GM18907 (cell line): ENCODE data around the gene MAD2L1BP.
"Not testable (repeated sequence)": the region's sequence is repeated elsewhere in the genome, so short reads cannot be mapped to it uniquely, and the experiment has no call there.

Source experiments
- ATAC-seq: cut with Tn5 transposase; IDR thresholded peaks from one replicate; pipeline ENCODE4 v1.9.1; 2021; ENCODE audit warnings: mild to moderate bottlenecking, moderate library complexity; ENCODE audit not compliant: unreplicated experiment

MAD2L1BP gene

GRCh38 chr6:43625393-43625992 is 10.1 kb upstream of the MAD2L1BP start:
- ATAC-seq, result no peak

GRCh38 chr6:43627008-43627825 is 8.4 kb upstream of the MAD2L1BP start:
- no peak for ATAC-seq

- ATAC-seq, result peak; percentile 25
These were observed 7.1 kb upstream of the MAD2L1BP start for GRCh38 chr6:43628393-43629103.

GRCh38 chr6:43629104-43629504 is 6.5 kb upstream of the MAD2L1BP start, which contains the start of gene GTPBP2:
GTPBP2 (minus strand) TSS chr6:43629264; CDS start chr6:43629162, 102 bp downstream.
- peak; percentile 86 for ATAC-seq

- peak; percentile 67 for ATAC-seq
These were observed 5.9 kb upstream of the MAD2L1BP start for GRCh38 chr6:43629505-43630300.

- no peak for ATAC-seq
These were observed 4.5 kb upstream of the MAD2L1BP start for GRCh38 chr6:43630980-43631619.

GRCh38 chr6:43633002-43633401 is 2.6 kb upstream of the MAD2L1BP start:
- ATAC-seq, result not testable (repeated sequence)

GRCh38 chr6:43634702-43635303 is 837 bp upstream of the MAD2L1BP start:
- no peak for ATAC-seq

GRCh38 chr6:43636308-43636659 is 644 bp downstream of the MAD2L1BP start:
- peak; percentile 18 for ATAC-seq

- ATAC-seq, result no peak
These were observed 4.6 kb downstream of the MAD2L1BP start for GRCh38 chr6:43639984-43640800.

GRCh38 chr6:43644940-43645612 is 9.4 kb downstream of the MAD2L1BP start, which contains the start of gene RSPH9:
RSPH9 (plus strand) TSS chr6:43645036; CDS start chr6:43645099, 63 bp downstream.
- ATAC-seq, result peak; percentile 52

- no peak for ATAC-seq
These were observed 9.9 kb downstream of the MAD2L1BP start for GRCh38 chr6:43645613-43645964.

- ATAC-seq, result no peak
These were observed 12.0 kb downstream of the MAD2L1BP start for GRCh38 chr6:43647613-43648012.

GRCh38 chr6:43648248-43648647 is 12.6 kb downstream of the MAD2L1BP start:
- ATAC-seq, result no peak

GRCh38 chr6:43652822-43653221 is 17.2 kb downstream of the MAD2L1BP start:
- ATAC-seq, result not testable (repeated sequence)

GRCh38 chr6:43657221-43657802 is 21.7 kb downstream of the MAD2L1BP start:
- no peak for ATAC-seq

- no peak for ATAC-seq
These were observed 22.5 kb downstream of the MAD2L1BP start for GRCh38 chr6:43658161-43658560.

- not testable (repeated sequence) for ATAC-seq
These were observed 27.3 kb downstream of the MAD2L1BP start for GRCh38 chr6:43662948-43663347.
